GM23338 (cell line): ENCODE measurements around the gene CCNF. TPM values are rescaled to one million over a fixed set of nuclear protein-coding genes. Genes with fewer than 3 reads are reported as not detected.

ENCODE experiments used
- ATAC-seq: fragments of 200-7000 bp; cut with Tn5 transposase; 3 replicates; pipeline ENCODE4 v1.9.1; 2020
- DNase-seq: peaks from one replicate; pipeline ENCODE4 v3.0.0-alpha.2; 2015; ENCODE audit warnings: low spot score
- H2AFZ ChIP-seq: fragments of 200-600 bp; sonication (generic); 2 replicates; pipeline ENCODE4 v1.8.0; 2016; ENCODE audit warnings: antibody characterized with exemption, mild to moderate bottlenecking, moderate library complexity
- H3F3A ChIP-seq: fragments of 200-600 bp; sonication (generic); replicated peaks from 2 replicates; pipeline ENCODE4 v1.8.0; 2017; ENCODE audit warnings: antibody characterized with exemption, mixed run types, low read depth
- H3K27ac ChIP-seq: fragments of 200-600 bp; sonication (generic); 2 replicates; pipeline ENCODE4 v1.6.1; 2016; ENCODE audit warnings: low read depth
- H3K27me3 ChIP-seq: fragments of 200-600 bp; sonication (generic); 2 replicates; pipeline ENCODE4 v1.8.0; 2016; ENCODE audit warnings: mild to moderate bottlenecking, mixed run types, moderate library complexity; ENCODE audit not compliant: insufficient read depth
- H3K36me3 ChIP-seq: fragments of 200-600 bp; sonication (generic); 2 replicates; pipeline ENCODE4 v1.8.0; 2016; ENCODE audit warnings: mild to moderate bottlenecking; ENCODE audit not compliant: insufficient read depth
- H3K4me1 ChIP-seq: fragments of 200-600 bp; sonication (generic); 2 replicates; pipeline ENCODE4 v1.8.0; 2016; ENCODE audit warnings: mild to moderate bottlenecking, moderate library complexity; ENCODE audit not compliant: insufficient read depth
- H3K4me2 ChIP-seq: fragments of 200-600 bp; sonication (generic); 2 replicates; pipeline ENCODE4 v1.7.1; 2017; ENCODE audit warnings: mixed run types
- H3K4me3 ChIP-seq: fragments of 200-600 bp; sonication (generic); 2 replicates; pipeline ENCODE4 v1.6.1; 2016; ENCODE audit warnings: mixed run types
- H3K79me2 ChIP-seq: fragments of 200-600 bp; sonication (generic); replicated peaks from 2 replicates; pipeline ENCODE4 v1.8.0; 2017; ENCODE audit warnings: mild to moderate bottlenecking; ENCODE audit not compliant: insufficient read depth
- H3K9me2 ChIP-seq: fragments of 200-600 bp; sonication (generic); 2 replicates; pipeline ENCODE4 v1.8.0; 2017; ENCODE audit not compliant: insufficient read depth
- H4K20me1 ChIP-seq: fragments of 200-600 bp; sonication (generic); replicated peaks from 2 replicates; pipeline ENCODE4 v1.8.0; 2017; ENCODE audit warnings: mild to moderate bottlenecking; ENCODE audit not compliant: insufficient read depth
- H3K27ac Mint-ChIP-seq: 2 replicates; pipeline ENCODE4 v1.8.0; 2020; ENCODE audit warnings: inconsistent platforms, mild to moderate bottlenecking, moderate library complexity, mixed read lengths
- H3K27me3 Mint-ChIP-seq: 3 replicates; pipeline ENCODE4 v1.8.0; 2022; ENCODE audit warnings: low read depth, mild to moderate bottlenecking, moderate library complexity, mixed read lengths, inconsistent platforms; ENCODE audit not compliant: insufficient read depth, poor library complexity
- H3K36me3 Mint-ChIP-seq: 3 replicates; pipeline ENCODE4 v1.8.0; 2021; ENCODE audit warnings: low read depth, mild to moderate bottlenecking, inconsistent platforms, moderate library complexity, mixed read lengths
- H3K4me1 Mint-ChIP-seq: 3 replicates; pipeline ENCODE4 v1.8.0; 2020; ENCODE audit warnings: mild to moderate bottlenecking, inconsistent platforms, mixed read lengths
- H3K4me3 Mint-ChIP-seq: 3 replicates; pipeline ENCODE4 v1.8.0; 2021; ENCODE audit warnings: moderate library complexity, mild to moderate bottlenecking, inconsistent platforms, mixed read lengths
- H3K9me3 Mint-ChIP-seq: 3 replicates; pipeline ENCODE4 v1.8.0; 2020; ENCODE audit warnings: moderate library complexity, mild to moderate bottlenecking, inconsistent platforms, mixed read lengths
- CREB1 ChIP-seq: fragments of 250-450 bp; sonication (Bioruptor Pico); IDR thresholded peaks from 2 replicates; pipeline ENCODE4 v1.5.0; 2020; ENCODE audit warnings: low read depth, mild to moderate bottlenecking, moderate library complexity
- EZH2 ChIP-seq: fragments of 200-600 bp; sonication (generic); IDR thresholded peaks from one replicate; pipeline ENCODE4 v1.8.0; 2017; ENCODE audit warnings: antibody characterized with exemption, mild to moderate bottlenecking, low read depth; ENCODE audit not compliant: unreplicated experiment
- POLR2AphosphoS5 ChIP-seq: IDR thresholded peaks from 2 replicates; pipeline ENCODE4 v1.6.1; 2016; ENCODE audit warnings: antibody characterized with exemption, low read depth
- STAT1 ChIP-seq: IDR thresholded peaks from one replicate; pipeline ENCODE4 v1.6.1; 2016; ENCODE audit warnings: antibody characterized with exemption; ENCODE audit not compliant: unreplicated experiment
- ZNF462 ChIP-seq: fragments of 250-450 bp; sonication (Bioruptor Pico); IDR thresholded peaks from 2 replicates; pipeline ENCODE4 v1.5.0; 2020; ENCODE audit warnings: mild to moderate bottlenecking, moderate library complexity
- polyA plus RNA-seq: library from polyadenylated mRNA; unstranded; fragments of >200 nt; fragmentation: Nextera tagmentation; extraction: Ambion mirVana; gene quantifications from 2 replicates; pipeline ENCODE4 v1.2.1, GENCODE V29; 2016
- total RNA-seq: library from RNA; depleted of rRNA; stranded (reverse); fragments of >200 nt; shearing (Covaris generic); gene quantifications from 2 replicates; pipeline ENCODE4 v1.2.3, GENCODE V29; 2014

CCNF gene
- total and polyA plus RNA-seq, 2 experiments from 2014 or later = 21.2 to 54.2 TPM

- Histone ChIP-seq H3K27ac (no peak overlapping the region), H3K4me2 (peak overlapping the region; percentile 95), H3K4me1 (peaks cover 15% of the 10 kb centered on the region), H3K9me2 (no peaks in the 10 kb centered on the region), H3F3A (peaks cover 27% of the 10 kb centered on the region), H3K79me2 (no peaks in the 10 kb centered on the region), H3K4me3 (peak overlapping the region; percentile 71), H3K36me3 (no peaks in the 10 kb centered on the region), H3K27me3 (peaks cover 54% of the 10 kb centered on the region), H4K20me1 (no peaks in the 10 kb centered on the region; the same call in 1 of the 2 replicates), H2AFZ (peak overlapping the region; percentile 91)
- H3K4me3 Mint-ChIP-seq = peak overlapping the region; percentile 69
- peaks cover 7% of the 10 kb centered on the region for H3K36me3 Mint-ChIP-seq
- peak; percentile 63 for DNase-seq
- no peak for TF ChIP-seq CREB1 (CRISPR knock-in tag)
- no peak for TF ChIP-seq ZNF462 (CRISPR knock-in tag)
- TF ChIP-seq EZH2 = peak; percentile 72
- TF ChIP-seq POLR2AphosphoS5 = no peak
- no peak for TF ChIP-seq STAT1
- peaks cover 47% of the 10 kb centered on the region for H3K27me3 Mint-ChIP-seq
- peaks cover 16% of the 10 kb centered on the region for H3K4me1 Mint-ChIP-seq
- H3K27ac Mint-ChIP-seq = no peak overlapping the region
- ATAC-seq = peak; percentile 3
- H3K9me3 Mint-ChIP-seq = no peaks in the 10 kb centered on the region
These were observed 39.0 kb downstream of the CCNF start for GRCh38 chr16:2468233-2468724.
